NCI-H446 treated with DMSO at 0.1 percent for 48 hours (cell line): ENCODE results near the gene PDX1.

ENCODE experiments used
- DNase-seq: peaks from one replicate; lab custom pipeline; 2025; lab: John Stamatoyannopoulos, UW

PDX1 gene

DNA sequence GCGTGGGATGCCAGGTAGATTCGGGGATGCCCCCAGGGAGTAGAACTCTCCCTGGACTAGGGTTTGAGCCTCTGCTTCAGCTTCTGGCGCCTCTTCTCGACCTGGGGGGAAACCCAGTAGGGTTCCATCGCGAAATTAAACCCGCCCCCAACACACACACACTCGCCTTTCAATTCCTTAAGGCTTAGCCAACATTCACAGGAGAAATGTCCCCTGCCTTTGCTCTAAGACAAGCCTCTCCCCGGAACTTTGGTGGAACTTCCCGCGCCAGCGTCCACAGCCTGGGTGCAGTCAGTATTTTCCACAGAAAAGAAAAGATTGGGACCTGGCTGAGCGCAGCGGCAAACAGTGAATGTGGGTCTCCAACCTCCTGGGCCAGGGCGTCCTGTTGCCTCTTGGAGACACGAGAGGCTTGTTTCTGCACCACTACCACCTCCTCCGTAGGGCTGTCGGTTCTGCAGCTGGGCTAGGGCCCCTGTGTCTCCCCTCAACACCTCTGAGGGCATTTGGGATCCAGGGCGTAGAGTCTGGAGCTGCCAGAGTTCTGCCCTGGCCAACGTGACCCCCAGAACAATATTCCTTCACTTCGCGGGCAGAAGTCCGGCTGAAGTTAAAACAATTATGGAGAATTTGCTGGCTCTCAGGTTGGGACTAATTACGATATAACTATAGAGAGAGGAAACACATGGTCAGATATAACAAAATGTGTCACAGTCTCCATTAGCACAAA is 3.2 kb downstream of the PDX1 start:
- DNase-seq: no peak

DNA sequence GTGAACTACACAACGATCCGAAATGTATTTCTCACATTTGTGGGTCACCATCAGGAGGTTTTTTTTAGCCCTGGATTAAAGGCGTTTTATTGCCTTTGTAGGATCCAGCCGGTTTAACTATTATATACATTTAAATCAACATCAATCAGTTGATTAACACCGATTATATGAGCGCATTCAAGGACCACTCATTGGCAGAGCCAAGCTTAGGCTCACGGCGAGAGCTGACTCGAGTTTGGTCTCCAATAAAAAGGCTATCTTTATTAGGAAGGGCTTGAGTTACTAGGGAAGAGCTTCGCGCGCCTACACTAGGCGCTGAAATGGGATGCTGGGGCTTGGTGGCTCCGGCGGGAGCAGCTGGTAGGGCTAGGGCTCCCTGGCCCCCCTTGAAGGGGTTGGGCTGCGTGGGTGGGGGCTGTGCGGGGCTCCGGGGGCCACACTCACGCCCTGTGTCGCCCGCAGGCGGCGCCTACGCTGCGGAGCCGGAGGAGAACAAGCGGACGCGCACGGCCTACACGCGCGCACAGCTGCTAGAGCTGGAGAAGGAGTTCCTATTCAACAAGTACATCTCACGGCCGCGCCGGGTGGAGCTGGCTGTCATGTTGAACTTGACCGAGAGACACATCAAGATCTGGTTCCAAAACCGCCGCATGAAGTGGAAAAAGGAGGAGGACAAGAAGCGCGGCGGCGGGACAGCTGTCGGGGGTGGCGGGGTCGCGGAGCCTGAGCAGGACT is 4.2 kb downstream of the PDX1 start:
- DNase-seq: no peak

DNA sequence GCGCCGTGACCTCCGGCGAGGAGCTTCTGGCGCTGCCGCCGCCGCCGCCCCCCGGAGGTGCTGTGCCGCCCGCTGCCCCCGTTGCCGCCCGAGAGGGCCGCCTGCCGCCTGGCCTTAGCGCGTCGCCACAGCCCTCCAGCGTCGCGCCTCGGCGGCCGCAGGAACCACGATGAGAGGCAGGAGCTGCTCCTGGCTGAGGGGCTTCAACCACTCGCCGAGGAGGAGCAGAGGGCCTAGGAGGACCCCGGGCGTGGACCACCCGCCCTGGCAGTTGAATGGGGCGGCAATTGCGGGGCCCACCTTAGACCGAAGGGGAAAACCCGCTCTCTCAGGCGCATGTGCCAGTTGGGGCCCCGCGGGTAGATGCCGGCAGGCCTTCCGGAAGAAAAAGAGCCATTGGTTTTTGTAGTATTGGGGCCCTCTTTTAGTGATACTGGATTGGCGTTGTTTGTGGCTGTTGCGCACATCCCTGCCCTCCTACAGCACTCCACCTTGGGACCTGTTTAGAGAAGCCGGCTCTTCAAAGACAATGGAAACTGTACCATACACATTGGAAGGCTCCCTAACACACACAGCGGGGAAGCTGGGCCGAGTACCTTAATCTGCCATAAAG is 4.8 kb downstream of the PDX1 start:
- DNase-seq: no peak

DNA sequence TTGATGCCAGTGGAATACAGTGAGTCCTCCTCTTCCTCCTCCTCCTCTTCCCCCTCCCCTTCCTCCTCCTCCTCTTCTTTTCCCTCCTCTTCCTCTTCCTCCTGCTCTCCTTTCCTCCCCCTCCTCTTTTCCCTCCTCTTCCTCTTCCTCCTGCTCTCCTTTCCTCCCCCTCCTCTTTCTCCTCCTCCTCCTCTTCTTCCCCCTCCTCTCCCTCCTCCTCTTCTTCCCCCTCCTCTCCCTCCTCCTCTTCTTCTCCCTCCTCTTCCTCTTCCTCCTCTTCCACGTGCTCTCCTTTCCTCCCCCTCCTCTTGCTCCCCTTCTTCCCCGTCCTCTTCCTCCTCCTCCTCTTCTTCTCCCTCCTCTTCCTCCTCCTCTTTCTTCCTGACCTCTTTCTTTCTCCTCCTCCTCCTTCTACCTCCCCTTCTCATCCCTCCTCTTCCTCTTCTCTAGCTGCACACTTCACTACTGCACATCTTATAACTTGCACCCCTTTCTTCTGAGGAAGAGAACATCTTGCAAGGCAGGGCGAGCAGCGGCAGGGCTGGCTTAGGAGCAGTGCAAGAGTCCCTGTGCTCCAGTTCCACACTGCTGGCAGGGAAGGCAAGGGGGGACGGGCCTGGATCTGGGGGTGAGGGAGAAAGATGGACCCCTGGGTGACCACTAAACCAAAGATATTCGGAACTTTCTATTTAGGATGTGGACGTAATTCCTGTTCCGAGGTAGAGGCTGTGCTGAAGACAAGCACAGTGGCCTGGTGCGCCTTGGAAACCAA is 5.6 kb downstream of the PDX1 start:
- DNase-seq: no peak

DNA sequence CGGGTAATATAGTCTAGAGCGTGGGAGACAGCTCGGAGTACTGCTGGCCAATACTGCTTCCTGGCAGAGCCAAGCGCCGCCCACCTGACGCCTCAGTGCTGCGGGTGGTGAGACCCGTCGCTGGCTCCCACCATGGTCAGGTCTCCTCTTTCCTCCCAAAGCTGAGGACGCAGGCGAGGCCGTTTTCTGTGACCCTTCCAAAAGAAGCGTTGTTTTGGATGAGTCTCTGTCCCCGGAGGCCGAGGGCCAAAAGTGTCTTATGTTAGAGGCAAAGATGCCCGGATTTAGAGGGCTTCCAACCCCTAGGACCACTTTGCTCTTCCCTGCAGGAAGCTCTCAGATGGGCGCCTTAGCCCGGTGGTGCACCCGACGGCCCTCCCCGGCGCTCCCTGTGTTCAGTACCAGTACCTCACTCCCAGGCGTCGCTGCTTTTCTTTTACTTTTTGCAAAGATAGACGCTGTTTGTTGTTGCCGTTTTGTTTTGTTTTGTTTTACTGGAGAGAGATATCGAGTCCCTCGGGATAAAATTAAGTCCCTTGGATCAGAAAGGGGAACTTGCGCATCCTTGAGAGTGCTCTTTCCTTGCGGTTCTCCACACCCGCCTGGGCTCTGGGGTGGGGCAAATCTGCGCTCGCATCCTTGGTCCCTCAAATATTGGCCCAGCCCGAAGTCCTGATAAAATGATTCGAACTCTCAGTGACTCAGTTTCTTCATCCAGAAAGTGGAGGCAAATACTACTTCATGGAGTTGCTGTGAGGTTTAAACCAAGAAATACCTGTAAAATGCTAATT is 7.0 kb downstream of the PDX1 start:
- no peak for DNase-seq

DNA sequence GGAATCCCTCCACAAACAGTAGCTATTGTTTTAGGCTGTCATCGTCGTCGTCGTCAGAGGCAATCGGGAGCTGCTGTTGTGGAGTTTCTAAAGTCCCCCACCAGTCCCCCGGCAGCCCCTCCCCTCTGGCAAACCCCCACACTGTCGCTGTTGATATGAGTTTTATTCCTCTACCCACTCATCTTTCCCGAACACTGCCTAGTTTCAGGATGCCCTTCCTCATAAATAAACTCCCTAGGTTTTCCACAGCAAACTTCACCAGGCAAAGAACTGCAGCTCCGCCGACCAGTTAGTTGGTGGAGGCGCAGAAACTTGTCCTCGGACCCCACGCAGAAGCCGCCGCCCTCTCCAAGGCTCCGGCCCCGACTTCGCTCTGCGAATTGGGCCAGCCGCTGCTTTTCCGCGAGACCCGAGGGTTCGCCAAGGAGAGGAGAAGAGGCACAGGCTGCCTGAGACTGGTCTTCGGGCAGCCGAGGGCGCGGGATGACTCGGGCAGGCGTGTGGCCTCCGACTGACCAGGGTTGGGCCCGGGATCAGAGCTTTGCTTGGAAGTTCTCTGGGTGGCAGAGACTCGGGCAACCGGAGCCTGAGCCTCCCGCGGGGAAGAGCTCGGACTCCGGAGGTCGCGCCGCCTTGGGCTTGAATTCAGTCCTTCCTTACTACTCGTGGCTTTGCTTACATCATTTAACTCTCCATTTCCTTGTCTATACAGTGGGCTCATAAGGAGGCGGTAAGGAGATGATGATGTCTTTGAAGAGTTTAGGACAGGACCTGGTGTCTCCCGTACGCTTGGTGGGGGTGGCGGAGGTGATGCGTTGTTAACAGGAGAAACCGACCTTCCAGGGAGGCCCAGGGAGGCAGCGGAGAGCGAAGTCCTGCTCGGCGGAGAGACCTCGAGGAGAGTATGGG is 7.9 kb downstream of the PDX1 start:
- no peak for DNase-seq

DNA sequence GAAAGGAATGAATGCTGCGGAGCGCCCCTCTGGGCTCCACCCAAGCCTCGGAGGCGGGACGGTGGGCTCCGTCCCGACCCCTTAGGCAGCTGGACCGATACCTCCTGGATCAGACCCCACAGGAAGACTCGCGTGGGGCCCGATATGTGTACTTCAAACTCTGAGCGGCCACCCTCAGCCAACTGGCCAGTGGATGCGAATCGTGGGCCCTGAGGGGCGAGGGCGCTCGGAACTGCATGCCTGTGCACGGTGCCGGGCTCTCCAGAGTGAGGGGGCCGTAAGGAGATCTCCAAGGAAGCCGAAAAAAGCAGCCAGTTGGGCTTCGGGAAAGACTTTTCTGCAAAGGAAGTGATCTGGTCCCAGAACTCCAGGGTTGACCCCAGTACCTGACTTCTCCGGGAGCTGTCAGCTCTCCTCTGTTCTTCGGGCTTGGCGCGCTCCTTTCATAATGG is 8.6 kb downstream of the PDX1 start:
- DNase-seq: no peak

DNA sequence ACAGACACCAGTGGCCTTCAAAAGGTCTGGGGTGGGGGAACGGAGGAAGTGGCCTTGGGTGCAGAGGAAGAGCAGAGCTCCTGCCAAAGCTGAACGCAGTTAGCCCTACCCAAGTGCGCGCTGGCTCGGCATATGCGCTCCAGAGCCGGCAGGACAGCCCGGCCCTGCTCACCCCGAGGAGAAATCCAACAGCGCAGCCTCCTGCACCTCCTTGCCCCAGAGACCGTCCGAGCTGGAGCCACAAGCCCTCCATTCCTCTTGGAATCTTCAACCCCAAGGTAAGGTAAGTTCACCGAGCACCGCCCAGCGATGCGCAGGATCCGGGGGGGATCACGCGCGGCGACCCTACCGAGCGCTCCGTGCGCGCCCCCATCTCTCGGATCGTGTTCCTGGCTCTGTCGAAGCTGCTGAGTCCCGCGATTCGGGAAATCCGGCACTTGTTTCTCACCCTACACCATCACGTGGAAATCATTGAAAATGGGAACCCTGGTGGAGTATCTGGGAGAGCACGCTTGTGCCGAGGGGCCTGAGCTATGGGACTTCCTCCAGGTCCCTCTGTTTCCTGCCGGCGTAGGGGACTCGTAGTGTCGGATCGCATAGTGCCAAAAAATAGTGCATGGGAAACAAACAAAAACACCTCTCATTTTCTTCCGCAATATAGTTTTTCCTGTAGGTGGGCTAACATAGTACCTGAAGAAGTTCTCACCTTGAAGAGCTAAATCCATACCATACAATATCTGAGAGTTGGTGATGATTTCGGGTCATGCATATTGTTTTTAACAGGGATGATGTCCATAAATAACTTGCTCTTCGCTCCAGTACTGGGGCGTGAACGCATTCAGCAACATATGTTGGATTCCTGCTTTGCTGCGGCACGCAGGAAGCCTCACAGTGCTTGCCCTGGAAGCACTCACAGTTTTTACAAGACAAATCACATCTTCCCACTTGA is 9.3 kb downstream of the PDX1 start:
- DNase-seq: no peak

DNA sequence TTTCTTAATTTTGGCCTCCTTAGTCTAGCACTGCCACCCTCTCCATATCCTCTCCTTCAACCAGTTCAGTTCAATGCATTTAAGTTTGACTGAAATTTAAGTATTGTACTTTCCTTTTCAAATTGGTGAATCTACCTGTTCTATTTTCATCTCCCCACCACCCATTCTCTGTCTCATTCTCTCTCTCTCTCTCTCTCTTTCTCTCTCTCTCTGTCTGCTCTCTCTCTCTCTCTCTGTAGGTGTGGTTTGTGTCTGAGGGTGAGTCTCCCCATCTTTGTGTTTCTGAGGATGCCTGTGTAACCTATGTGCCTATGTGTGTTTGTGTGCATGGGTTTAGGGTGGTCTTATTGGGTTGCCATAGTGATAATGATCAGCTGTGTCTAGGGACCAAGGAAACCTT is 10.1 kb downstream of the PDX1 start:
- no peak for DNase-seq

DNA sequence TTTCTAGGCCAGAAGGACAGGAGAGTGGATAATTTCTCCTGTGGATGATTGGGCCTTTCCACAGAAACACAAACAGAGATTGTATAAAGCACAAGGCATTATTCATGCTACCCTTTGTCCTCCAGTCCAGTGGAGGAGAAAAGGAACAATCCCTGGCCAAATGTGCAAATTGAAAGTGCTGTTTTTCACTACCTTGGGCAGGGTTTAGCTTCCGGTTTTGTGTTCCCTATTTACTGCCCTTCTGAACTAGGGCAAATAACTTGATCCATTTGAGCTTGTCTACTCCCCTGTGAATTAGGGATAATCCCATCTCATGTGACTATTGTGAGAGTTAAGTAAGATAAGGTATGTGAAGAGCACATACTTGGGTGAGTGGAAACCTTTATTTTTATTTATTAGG is 13.3 kb downstream of the PDX1 start:
- no peak for DNase-seq

DNA sequence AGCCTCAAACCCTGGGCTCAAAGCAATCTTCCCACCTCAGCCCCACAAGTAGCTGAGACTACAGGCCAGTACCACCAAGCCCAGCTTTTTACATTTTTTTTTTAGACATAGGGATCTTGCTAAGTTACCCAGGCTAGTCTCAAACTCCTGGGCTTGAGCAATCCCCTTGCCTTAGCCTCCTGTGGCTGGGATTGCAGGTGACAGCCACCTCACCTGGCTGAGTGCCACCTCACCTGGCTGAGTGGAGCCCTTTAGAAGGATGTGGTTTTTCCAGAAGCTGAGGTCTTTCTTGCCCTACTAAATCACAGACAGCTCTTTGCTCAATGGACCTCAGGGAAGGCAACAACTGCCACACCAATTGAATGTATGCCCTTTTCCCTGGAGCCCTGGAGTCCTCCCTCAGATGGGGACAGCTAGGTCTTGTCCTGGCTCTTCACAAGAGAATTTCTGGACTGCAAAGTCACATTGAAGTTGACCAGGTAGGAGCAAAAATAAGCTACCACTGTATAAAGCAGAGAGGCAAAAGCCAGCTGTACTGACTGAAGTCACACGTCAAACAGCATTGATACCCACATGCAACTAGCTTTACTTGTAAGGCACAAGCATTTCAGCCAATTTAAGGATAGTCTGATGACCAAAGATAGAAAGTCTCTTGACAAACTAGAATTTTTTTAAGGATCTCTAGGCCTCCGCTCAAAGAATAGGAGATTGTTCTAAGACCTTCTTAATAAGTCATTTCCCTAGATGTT is 14.0 kb downstream of the PDX1 start:
- no peak for DNase-seq

DNA sequence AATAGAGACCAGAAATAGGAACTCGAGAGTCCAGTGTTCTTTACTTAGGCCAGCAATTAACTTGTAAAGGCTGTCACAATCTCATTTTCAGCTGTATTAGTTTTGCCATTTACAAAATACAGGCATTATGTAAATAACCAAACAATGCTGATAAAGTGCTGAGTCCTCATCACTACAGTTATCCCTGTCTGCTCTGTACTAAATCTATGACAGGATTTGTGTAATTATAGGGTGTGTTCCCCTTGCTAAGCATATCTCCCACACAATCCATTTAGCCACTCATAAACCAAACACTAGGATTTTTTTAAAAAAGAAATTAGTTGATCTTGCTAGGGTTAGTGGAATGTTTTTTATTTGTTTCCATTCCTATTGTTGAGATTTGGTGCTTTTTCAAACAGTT is 23.2 kb downstream of the PDX1 start:
- DNase-seq: no peak

DNA sequence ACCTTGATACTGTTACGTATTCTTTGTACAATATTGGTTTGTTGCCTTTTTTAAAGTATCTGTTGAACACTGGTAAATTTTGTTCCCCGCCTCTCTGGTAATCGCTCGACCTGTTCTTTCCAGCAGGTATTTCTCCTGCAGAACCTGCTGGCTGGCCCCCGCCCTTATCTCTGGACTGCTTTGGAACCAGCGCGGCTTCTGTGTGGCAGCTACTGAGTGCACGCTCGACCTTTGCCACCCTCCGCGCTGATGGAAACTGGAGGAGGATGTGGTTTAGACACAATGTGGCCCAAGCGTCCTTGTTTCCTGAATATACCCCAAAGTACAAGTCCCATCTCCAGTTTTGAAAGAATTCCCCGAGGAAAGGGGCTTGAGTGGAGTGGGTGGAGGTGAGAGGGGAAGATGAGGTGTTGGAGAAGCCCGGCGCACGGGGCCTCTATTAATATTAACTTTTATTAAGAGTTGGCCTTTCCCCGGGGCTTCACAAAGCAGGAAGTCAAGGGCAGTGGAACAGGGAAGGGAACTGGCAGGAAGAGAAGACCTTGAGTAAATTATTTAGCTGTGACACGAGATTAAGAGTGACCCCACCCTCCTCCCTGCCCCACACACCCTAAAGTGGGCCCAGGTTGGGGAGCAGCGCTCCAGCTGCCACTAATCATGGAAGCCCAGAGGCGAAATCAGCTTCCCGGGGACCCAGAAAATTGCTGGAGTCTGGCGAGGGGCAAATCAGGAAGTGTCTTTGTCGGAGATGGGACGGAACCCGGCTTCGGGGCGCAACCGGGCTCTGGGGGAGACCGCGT is 33.3 kb downstream of the PDX1 start:
- DNase-seq: no peak

DNA sequence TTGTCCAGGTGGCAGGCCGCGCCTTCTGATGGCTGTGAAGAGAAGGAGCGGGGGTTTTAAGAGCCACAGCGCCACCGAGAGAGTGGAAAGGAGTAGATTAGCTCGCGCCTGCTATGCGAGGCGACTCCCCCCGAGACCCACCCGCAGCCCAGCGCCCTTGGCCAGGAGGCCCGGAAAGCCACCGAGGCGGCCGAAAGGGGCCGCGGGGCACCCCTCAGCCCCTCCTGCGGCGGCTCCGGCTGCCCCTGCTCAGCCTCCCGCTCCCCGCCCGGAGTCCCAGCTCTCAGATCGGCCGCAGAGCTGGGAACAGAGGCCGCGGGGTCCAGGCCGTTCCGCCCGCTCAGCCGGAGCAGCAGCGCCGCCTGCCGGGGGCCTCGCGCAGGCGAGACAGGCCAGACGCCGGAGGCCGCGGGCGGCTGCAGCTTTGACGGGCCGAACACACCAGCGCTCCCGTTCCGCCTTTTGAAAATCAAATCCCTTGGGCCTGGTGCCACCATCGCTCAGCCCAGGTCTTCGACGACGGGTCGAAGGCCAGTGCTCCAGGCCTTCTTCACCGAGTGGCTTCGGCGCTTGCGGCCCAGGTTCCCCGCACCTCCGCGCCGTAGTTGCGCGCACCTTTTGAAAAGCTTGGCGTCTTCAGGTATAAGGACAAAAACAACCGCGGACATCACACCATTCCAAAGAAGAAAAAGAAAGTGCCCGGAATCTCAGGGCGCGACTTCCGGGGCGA is 34.0 kb downstream of the PDX1 start:
- DNase-seq: no peak

DNA sequence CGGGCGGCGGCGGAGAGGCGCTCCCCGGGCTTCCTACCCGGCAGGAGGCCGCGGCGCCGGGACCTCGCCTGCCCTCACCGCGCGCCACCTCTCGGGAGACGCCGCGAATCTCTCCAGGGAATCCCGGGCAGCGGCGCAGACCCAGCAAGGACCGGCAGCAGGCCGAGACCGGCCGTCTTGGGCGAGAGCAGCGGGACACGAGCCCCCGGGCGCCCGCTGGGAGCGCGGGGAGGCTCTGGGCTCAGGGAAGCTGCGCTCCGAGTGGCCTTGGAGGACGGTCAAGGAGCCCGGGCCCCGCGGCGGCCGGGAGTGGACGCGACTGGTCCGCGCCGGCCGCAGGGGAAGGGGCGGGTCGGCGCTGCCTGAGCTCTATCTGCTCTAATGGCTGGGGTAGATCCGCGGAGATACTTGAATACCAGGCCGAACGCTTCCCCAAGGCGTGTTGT is 34.6 kb downstream of the PDX1 start:
- DNase-seq: no peak

DNA sequence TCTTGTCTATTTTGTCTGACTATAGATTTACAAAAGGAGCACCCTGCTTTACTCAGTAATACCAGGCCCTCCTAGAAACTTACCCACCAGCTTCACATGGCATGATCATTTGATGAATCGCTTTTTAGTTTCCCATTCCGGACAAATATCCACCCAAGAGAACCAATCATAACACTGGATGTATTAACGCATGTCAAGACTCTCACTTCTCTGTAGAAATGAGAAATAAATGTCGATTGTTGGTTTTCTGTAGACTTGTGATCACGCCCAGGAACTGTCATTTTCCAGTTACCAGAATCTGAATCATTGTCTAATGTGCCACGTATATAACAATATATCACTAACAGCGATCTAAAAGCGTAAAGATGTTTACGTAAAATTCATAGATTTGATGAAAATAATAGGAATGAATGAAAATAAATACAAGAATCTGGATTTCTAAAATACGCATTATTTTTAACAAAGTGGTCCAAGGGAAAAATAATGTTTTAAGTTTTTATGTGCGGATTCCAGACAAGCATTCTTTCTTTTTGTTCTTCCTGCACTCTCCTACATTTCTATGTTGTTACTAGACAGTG is 35.3 kb downstream of the PDX1 start:
- no peak for DNase-seq
